Left renal pelvis (tissue), 4 donors: ENCODE data around the gene ALDH4A1. TPM values are rescaled to one million over a fixed set of nuclear protein-coding genes. Genes with fewer than 3 reads are reported as not detected.
"Not testable (repeated sequence)": the region's sequence is repeated elsewhere in the genome, so short reads cannot be mapped to it uniquely, and the experiment has no call there.

Source experiments
- DNase-seq, 4 donors: peaks; one replicate each; pipeline ENCODE4 v3.0.0-alpha.2; 2013; ENCODE audit warnings: low read depth in 4 of 4, low spot score in 3 of 4
- polyA plus RNA-seq, 4 donors: library from polyadenylated mRNA; unstranded; fragments of 120-200 nt; gene quantifications; one replicate each; pipeline ENCODE4 v1.2.1, GENCODE V29; 2013; ENCODE audit not compliant: insufficient read length in 4 of 4

ALDH4A1 gene
- polyA plus RNA-seq, 4 donors = 13.2 to 90.9 (median 57.5) TPM

DNA sequence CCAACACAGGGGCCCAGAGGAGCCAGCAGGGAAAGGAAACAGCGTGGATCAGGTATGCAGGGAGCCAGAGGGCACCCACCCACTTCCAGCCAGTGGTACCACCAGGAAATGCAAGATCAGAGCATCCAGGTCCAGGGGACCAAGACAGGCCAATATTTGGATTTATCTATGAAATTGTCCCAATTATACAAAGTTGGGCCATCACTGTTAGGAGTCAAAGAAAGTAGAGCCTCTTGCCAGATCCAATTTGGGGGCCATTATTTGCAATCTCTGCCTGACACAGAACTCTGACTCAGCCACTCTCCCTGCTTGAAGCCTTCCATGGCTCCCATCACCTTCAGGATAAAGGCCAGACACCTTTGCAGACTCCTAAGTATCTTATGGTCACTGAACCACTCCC is 21.8 kb downstream of the ALDH4A1 start:
- no peak for DNase-seq

DNA sequence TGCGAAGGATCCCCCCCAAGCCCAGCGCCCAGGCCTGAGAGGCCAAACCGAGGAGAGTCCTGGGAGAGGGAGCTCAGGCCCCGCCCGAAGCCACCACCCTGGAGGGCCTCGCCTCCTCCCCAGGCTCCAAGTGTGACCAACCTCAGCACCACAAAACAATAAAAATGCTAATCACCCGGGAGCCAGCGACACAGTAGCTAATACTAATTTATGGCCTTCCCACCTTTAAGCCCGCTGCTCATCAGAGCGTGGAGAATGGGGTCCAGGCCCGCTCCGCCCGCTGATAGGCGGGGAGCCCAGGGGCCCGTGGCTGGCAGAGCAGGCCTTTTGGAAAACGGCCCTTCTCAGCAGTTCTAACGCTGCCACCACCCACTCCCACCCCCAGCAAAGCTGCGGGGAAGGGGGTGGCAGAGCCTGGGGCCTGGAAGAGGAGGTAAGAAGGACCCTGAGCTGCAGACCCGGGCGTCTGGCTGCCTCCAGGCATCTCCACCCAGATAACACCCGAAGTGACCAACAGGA is 22.5 kb downstream of the ALDH4A1 start:
- peak in 2 of 4 donors; percentile 43 to 57 for DNase-seq

DNA sequence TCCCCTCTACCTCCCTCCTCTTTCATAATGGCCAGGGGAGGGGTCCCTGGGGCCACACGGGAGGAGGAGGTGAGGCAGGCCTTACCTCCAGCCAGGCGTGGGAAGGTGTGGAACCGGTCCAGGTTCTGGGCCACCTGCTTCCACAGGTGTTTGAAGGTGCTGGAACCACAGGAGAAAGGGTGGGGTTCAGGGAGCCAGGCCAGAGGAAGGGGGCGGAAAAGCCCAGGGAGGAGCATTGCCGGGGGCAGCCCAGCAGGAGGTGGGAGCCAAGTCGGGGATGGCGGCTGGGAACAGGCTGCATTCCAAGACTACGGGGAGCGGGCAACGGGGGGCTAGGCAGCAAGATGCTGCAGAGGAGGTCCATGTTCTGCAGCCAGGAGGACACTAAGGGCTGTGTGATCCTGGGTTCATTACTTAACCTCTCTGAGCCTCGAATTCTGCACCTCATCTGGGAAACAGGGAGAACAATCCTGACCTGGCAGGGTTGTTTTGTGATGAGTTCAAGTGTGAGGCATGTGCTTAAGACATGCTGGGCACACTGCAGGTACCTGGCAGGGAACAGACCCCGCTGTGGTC is 23.1 kb downstream of the ALDH4A1 start:
- DNase-seq = no peak

DNA sequence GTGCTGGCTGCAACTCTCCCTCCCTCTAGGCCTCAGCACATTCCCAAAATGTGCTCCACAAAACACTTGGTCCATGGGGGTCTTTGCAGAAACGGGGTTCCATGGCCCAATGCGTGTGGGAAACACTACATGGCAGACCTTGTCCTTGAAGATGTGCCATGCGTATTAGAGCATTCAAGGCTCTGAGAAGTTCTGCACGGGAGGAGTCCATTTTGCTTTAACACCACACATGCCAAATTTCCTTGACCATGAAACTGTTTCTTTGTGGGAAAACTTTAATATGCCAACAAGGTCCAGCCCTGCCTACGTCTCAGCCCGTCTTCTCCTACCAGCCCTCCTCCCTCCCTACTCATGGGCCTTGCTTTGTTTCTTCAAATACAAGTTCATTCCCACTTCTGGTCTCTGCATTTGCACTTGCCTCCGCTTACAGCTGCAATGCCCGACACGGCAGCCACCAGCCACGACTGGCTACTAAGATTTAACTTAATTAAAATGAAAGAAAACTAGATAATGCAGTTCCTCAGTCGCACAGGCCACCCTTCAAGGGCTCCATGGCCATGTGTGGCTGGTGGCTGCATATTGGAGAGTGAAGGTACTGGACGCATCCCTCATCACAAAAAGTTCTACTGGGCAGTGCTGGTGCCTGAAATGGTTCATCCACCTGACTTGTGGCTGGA is 23.7 kb downstream of the ALDH4A1 start:
- no peak for DNase-seq

DNA sequence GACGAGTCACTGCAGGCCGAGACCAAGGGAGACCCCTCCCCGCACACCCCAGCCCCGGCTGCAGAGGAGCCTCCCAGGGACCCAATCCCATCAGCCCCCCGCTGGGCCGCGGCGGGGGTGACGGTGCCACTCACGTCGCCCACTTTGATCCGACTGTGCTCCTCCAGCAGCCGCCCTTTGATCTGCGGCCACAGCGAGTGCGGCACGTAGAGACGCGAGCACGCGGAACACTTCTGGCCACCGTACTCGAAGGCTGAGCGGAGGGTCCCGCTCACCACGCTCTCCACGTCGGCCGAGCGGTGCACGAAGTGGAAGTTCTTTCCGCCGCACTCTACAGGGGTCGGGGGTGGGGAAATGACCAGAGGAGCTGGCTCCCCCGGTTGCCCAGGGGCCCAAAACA is 25.1 kb downstream of the ALDH4A1 start:
- no peak for DNase-seq

DNA sequence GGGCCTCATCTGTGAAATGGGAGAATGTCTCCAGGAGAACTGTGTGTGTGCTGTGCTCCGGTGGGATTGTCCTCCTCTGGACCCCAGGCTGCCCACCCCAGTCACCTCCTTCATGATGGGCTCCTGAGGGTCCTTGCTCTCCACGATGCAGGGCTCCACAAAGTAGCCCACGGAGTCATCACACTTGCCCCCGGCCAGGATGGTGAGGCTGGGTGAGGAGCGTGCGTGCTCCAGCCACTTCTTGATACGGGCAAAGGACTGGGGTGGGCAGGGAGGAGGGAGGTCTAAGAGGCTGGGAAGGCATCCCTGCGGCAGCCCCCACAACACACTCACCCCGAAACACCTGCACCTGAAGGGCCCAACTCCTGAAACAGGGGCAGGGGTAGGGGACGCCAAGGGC is 26.1 kb downstream of the ALDH4A1 start:
- DNase-seq = no peak

DNA sequence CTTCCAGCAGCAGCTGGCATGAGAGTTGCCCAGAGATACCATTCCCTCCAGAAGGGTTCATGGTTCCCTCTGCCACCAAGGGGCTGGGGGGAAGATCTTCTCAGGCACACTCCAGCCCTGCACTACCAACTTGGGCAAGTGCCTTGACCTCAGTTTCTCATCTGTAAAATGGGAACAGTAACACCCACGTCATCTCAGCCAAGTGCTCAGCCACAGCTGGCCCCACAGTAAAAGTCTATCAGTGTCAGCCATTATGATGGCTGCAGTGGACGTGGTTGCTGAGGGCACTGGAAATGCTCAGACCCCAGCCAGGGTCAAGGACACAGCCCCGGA is 26.6 kb downstream of the ALDH4A1 start:
- no peak for DNase-seq

DNA sequence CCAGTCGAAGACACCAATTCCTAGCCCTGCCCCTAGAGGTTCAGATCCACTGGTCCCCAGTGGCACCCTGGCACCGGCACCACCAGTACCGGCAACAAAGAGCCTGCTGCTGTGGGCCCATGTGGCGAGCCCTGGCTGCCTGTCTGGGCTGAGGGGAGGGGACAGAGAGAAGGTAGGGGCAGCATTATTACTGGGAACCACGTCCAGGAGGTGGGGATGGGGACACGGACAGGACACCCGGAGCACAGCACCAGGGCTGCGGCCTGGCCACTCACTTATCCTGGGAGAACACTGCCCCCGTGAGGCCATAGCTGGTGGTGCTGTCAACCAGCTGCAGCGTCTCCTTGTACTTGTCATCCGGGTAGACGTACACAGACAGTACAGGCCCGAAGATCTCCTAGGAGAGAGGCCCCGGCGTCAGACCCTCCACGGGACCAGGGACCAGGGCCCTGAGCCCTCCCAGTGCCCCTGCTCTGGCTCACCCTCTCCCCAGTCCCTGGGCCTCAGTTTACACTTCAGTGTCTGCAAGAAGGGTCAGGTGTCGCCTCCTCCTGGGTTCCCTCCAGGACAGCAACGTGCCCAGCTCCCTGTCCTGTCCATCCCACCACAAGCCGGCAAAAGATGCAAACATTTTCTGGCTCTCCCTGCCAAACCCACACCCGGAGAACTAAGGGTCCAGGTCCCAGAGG is 27.1 kb downstream of the ALDH4A1 start:
- DNase-seq = peak; percentile 53 to 74 (median 61)

DNA sequence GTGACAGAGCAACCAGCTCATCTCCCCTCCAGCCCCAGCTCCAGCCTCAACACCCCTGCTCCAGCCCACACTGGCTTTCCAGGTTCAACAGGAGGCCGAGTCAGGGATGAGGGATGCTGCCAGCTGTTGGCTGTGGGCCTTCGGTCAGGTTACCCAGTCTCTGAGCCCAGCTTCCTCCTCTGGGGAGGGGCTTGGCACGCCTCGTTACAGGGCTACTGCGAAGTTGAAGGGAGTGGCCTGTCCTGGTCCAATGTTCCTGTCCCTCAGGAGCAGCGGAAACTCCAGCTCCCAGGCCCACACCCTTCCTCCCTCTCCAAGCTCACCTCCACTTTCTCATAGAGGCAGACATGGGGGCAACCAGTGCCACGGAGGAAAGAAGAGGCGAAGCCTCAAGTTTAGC is 27.8 kb downstream of the ALDH4A1 start:
- DNase-seq = no peak

DNA sequence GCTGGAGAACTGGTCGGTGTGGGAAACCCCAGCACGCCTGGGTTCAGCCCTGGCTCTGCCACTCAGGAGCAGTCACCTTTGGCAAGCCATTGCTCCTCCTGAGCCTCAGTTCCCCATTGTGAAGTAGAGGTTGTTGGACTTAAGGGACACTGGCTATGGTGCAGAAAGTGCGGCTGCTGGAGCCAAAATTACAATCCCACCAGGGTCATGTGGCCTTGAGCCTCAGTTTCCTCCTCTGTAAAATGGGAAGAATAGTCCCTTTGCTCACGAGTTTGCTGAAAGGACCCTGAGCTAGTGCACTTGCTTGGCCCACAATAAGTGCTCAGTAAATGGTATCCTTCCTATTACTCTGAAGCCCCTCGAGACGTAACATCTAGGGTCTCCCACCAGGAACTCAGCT is 28.3 kb downstream of the ALDH4A1 start:
- DNase-seq = no peak

DNA sequence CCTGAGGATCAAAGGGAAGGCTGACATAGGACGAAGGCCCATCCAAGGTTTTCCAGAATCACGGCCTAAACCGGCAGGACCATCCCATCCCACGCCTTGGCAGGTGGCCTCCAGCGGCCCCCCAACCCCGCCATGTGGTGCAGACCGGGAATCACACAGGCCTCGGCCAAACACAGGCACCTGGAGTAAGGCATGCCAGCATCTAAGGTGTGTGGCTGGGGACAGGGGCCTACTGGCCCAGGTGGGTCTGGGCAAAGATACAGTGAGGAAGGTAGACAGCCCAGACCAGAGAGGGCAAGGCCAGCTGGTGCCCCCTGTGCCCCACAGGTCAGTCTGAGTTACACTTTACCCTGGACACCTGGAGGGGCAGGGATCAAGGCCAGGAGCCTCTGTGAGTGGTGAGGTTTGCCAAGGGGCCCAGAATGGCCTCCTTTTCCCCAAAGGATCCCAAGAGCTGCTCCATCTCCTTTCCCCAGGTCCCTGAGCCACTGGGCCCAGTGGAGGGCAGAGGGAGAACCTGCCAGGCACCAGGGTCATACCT is 30.2 kb downstream of the ALDH4A1 start:
- no peak for DNase-seq

DNA sequence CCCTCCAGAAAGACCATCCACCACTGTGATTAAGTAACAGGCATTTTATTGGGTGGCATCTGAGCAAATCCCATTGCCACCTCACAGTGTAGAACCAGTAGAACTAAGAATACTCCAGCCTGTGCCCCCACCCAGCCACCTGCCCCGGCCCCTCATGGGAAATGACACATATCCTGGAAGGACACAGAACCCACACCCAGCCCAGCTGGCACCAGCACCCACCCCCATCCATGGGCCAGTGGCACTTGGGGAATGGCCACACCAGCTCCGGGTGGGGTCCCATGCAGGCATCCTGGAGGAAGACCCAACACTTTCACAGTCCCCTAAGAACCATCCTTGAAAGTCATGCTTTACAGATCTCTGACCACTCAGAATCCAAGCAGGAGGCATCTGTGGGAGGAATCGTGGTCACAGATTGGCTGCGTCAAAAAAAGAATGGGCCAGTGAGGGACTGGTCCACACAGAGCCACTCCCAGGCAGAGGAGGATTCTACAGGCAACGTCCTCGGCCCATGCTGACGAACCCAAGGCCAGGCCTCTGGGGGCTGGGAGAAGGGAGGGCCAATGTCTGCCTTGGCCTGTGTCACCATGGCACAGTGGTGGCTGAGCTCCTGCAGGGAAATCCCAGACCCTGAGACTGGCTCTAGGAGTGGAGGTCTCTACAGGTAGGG is 30.8 kb downstream of the ALDH4A1 start:
- DNase-seq = no peak

DNA sequence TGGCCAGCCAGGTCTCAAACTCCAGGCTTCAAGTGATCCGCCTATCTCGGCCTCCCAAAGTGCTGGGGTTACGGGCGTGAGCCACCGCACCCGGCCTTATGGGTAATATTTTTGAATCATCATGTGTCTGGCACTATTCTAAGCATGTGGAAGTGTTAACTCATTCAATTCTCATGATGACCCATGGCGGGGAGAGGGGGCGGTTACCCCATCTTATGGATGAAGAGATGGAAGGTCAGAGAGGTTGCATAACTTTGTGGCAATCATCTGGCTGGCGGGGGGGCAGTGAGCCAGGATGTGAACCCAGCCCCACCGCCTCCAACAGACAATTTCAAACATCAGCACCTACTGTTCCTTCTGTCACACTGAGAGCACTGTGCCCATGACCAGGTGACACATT is 31.4 kb downstream of the ALDH4A1 start:
- no peak for DNase-seq

DNA sequence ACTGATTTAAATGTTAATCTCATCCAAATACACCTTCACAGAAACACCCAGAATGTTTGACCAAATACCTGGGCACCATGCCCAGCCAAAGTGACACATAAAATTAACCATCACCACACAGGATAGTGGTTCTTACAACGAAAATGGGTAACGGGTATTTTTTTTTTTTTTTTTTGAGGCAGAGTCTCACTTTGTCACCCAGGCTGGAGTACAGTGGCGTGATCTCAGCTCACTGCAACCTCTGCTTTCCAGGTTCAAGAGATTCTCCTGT is 31.8 kb downstream of the ALDH4A1 start:
- DNase-seq = not testable (repeated sequence)

DNA sequence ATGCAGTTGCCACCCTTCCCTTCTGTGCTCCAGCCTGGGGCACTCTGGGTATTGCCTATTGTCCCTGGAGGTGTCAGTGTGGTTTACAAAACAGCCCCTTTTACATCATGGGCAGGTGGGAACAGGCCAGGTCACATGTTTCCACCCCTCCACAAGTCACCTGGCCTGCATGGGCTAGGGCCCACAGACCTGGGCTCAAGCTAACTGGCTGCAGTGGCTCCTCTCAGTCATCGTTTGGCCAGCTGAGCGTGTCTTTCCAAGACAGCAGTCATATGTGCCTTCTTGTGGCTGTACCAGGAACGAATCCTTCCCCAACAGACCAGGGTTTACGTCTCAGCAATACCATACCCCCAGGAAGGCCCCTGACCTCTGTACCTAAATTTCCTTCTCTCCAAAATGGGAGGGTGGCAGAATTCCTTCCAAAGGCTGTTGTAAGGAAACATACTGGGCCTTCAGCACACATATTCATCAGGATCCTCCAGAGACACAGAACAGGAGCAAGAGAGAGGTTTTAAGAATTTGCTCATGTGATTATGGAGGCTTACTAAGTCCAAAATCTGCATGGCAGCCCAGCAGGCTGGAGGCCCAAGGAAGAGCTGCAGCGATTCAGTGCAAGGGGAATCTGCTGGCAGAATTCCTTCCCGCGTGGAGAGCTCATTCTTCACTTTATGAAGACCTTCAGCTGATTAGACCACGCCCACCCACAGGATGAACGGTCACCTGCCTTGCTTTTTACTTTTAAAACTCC is 32.3 kb downstream of the ALDH4A1 start:
- DNase-seq = no peak

DNA sequence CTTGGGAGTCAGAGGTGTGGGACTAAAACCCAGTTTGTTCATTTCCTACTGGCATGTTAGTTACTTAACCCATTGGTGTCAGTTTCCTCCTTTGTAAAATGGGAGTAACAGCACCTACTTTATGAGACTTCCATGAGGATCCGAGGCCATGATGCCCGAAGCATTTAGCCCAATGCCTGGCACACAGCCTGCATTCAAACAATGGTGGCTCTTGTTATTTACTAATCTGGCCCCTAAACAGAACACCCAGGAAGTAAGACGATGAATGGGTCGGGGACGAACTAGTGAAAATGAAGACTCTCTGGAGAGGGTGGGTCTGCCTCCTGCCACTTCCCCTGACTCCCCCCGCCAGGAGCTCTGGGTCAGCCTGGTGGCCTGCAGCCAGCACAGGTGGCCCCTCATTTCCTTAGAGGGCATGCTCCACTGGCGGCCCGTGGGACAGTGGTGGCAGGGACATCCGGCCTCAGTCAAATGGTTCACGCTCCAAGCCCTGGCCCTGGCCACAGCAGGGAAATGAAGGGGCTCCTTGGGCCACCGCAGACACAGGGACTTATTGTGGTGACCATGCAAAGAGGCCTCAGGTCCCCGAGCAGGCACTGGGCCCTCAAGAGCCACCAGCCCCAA is 33.4 kb downstream of the ALDH4A1 start:
- DNase-seq = no peak

DNA sequence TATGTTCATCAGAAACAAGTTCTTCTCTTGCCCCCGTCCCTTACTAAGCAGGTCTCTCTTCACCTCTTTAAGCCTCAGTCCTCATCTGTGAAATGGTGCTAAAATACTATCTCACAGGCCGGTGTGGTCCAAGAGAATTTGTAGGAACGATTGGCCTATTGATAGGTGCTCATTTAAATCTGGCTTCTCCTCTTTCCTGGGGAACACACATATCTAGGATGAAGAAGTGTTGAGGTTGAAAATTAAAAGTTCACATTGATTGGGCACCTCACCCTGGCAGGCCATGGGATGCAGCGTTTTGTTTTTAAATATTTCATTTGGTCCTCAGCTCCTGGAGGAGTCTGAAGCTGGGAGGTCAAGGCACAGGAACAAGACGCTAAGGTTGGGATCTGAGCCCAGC is 34.0 kb downstream of the ALDH4A1 start:
- DNase-seq = no peak

DNA sequence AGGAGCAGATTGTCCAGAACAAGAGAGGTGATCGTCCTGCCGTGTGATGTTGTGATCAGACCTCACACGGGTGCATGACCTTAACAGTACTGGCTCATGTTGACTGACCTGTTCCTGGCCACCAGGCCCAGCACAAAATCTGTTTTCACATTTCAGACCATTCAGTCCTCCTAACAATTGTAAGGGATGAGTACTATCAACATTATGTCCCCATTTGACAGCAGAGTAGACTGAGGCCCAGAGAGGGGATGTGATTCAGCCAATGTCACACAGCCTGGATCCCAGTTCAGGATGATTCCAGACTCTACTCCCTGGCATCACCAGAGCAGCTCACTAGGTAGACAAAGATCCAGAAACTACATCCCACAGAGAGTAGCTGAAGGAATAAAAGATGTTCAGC is 35.5 kb downstream of the ALDH4A1 start:
- no peak for DNase-seq

DNA sequence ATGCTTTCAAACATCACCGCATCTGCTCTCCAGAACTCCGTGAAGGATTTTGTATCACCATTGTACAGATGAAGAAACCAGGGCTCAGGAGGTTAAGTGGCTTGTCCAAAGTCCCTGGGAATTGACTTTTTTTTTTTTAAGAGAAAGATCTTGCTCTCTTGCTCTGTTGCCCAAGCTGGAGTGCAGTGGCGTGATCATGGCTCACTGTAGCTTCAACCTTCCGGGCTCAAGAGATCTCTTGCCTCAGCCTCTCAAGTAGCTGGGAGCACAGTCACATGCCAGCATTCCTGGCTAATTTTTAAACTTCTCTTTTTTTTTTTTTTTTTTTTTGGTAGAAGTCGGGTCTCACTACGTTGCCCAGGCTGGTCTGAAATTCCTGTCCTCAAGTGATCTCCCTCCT is 36.0 kb downstream of the ALDH4A1 start:
- no peak for DNase-seq

DNA sequence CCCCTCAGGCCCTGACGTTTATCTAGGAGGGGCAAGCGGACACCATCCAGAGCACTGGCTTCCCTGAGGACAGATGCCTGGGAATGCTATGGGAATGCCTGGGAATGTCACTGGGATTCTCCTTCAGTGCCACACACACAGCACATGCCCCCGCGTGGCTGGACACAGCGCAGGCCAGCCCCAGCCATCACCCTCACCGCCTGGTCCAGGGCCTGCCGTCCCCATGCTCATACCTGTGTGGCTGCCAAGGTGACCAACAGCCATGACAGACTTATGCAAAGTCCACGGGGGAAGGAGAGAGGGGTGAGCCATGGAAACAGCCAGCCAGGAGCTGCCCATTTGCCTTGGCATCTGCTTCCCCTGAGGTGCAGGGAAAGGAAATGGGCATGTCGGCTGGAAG is 37.2 kb downstream of the ALDH4A1 start:
- no peak for DNase-seq
